22Rv1 (cell line): ENCODE results near the gene OR4K15.

Experiments
- CTCF ChIP-seq: fragments of 450-650 bp; IDR thresholded peaks from 2 replicates; pipeline ENCODE4 v1.5.1; 2017; ENCODE audit warnings: mild to moderate bottlenecking
- ZFX ChIP-seq: fragments of 450-650 bp; IDR thresholded peaks from 2 replicates; pipeline ENCODE4 v1.6.1; 2017; ENCODE audit warnings: antibody characterized with exemption, borderline replicate concordance

GRCh38 chr14:19975291-19975690, at the start of gene OR4K15:
- TF ChIP-seq ZFX (no peak), CTCF (no peak)
